GM12878 (cell line): Measurements from ENCODE around the gene GIMAP8. TPM values are rescaled to one million over a fixed set of nuclear protein-coding genes. Genes with fewer than 3 reads are reported as not detected.

Experiments
- ATAC-seq: fragments of 200-7000 bp; cut with Tn5 transposase; 3 replicates; pipeline ENCODE4 v1.9.1; 2020; ENCODE audit warnings: mild to moderate bottlenecking, moderate library complexity
- BruUV-seq: library from RNA; stranded (reverse); fragments of 400-500 nt; replicated peaks from 2 replicates; lab custom pipeline; 2021; lab: Mats Ljungman, UMichigan
- CTCF ChIA-PET: fragments of 300-600 bp; sonication (Branson Sonifier 250); formaldehyde crosslinking; extraction: SDS; loops from one replicate; lab custom pipeline; 2021; ENCODE audit warnings: inconsistent platforms; lab: Yijun Ruan, JAX
- POLR2A ChIA-PET: fragments of 350-600 bp; formaldehyde crosslinking; extraction: SDS; loops from one replicate; lab custom pipeline; 2021; ENCODE audit warnings: inconsistent platforms; lab: Charles Lee
- RAD21 ChIA-PET: fragments of 300-600 bp; sonication (Branson Sonifier 250); formaldehyde crosslinking; loops from one replicate; lab custom pipeline; 2023; ENCODE audit warnings: antibody characterized with exemption; ENCODE audit not compliant: unreplicated experiment; lab: Charles Lee
- SMC1A ChIA-PET: fragments of 300-600 bp; sonication (Branson Sonifier 250); formaldehyde crosslinking; loops from one replicate; lab custom pipeline; 2023; ENCODE audit not compliant: unreplicated experiment, uncharacterized antibody; lab: Charles Lee
- DNase-seq: peaks from one replicate; pipeline ENCODE4 v3.0.0-alpha.2; 2011; ENCODE audit warnings: low read depth, low spot score
- FAIRE-seq: peaks from 3 replicates; lab custom pipeline; 2011; peaks lifted over from hg19 to GRCh38; lab: Jason Lieb, UNC
- H2AFZ ChIP-seq: 2 replicates; pipeline ENCODE4 v1.6.0; 2011; ENCODE audit warnings: low read depth, low read length, control low read depth; ENCODE audit not compliant: control insufficient read depth
- H3K27ac ChIP-seq: 2 replicates; pipeline ENCODE4 v1.5.1; 2011; ENCODE audit warnings: control low read depth; ENCODE audit not compliant: control insufficient read depth, insufficient read depth
- H3K27me3 ChIP-seq, 2 experiments: replicated peaks in 1 of 2; 2 replicates each; pipeline versions ENCODE4 v1.6.0 to v1.6.1; 2011; ENCODE audit warnings: low read length in 1 of 2; ENCODE audit not compliant: control insufficient read depth in 2 of 2, insufficient read depth in 2 of 2
- H3K36me3 ChIP-seq, 2 experiments: 2 replicates each; pipeline ENCODE4 v1.5.1; 2011; ENCODE audit warnings: low read length in 1 of 2; ENCODE audit not compliant: control insufficient read depth in 2 of 2, insufficient read depth in 2 of 2
- H3K4me1 ChIP-seq: 2 replicates; pipeline ENCODE4 v1.6.1; 2011; ENCODE audit warnings: mild to moderate bottlenecking, low read length, moderate library complexity, mixed read lengths; ENCODE audit not compliant: control insufficient read depth, insufficient read depth
- H3K4me2 ChIP-seq: 2 replicates; pipeline ENCODE4 v1.6.0; 2011; ENCODE audit warnings: control low read depth; ENCODE audit not compliant: control insufficient read depth, insufficient read depth
- H3K4me3 ChIP-seq: fragments of 200-600 bp; sonication (generic); 2 replicates; pipeline ENCODE4 v1.5.1; 2016
- H3K79me2 ChIP-seq: 2 replicates; pipeline ENCODE4 v1.6.0; 2011; ENCODE audit warnings: low read length; ENCODE audit not compliant: control insufficient read depth, insufficient read depth
- H3K9ac ChIP-seq: 2 replicates; pipeline ENCODE4 v1.8.0; 2011; ENCODE audit warnings: low read length, control low read depth, mixed read lengths; ENCODE audit not compliant: control insufficient read depth, insufficient read depth
- H3K9me3 ChIP-seq: replicated peaks from 3 replicates; pipeline ENCODE4 v1.5.1; 2011; ENCODE audit warnings: mild to moderate bottlenecking, low read length; ENCODE audit not compliant: control insufficient read depth, insufficient read depth
- H4K20me1 ChIP-seq: 2 replicates; pipeline ENCODE4 v1.6.0; 2011; ENCODE audit not compliant: control insufficient read depth, insufficient read depth
- CEBPB ChIP-seq, 2 experiments: fragments of 150-350 bp in 1 of 2; IDR thresholded peaks; 2 replicates each; pipeline ENCODE4 v1.6.1; 2012 to 2014; ENCODE audit warnings: low read depth in 2 of 2, low read length in 2 of 2, borderline replicate concordance in 1 of 2, inconsistent platforms in 1 of 2
- EP300 ChIP-seq, 2 experiments: fragments of 150-350 bp in 1 of 2; IDR thresholded peaks; 2 replicates each; pipeline ENCODE4 v1.6.1; 2011 to 2012; ENCODE audit warnings: low read depth in 2 of 2, low read length in 2 of 2, borderline replicate concordance in 1 of 2, improper control_type of control experiment in 1 of 2, inconsistent platforms in 1 of 2; ENCODE audit not compliant: control insufficient read depth in 1 of 2
- IRF4 ChIP-seq: IDR thresholded peaks from 2 replicates; pipeline ENCODE4 v1.6.1; 2011; ENCODE audit warnings: low read depth, low read length
- JUND ChIP-seq: IDR thresholded peaks from 2 replicates; pipeline ENCODE4 v1.6.1; 2012; ENCODE audit warnings: low read depth, mild to moderate bottlenecking, low read length, improper control_type of control experiment, moderate library complexity
- KLF5 ChIP-seq: fragments of 450-650 bp; IDR thresholded peaks from 2 replicates; pipeline ENCODE4 v1.6.1; 2014; ENCODE audit warnings: mild to moderate bottlenecking; ENCODE audit not compliant: partially characterized antibody
- LARP7 ChIP-seq: fragments of 450-650 bp; IDR thresholded peaks from 2 replicates; pipeline ENCODE4 v1.6.1; 2017; ENCODE audit warnings: mild to moderate bottlenecking
- MTA3 ChIP-seq: IDR thresholded peaks from 2 replicates; pipeline ENCODE4 v1.6.1; 2012; ENCODE audit warnings: low read length, inconsistent platforms, borderline replicate concordance
- NBN ChIP-seq: fragments of 450-650 bp; IDR thresholded peaks from 2 replicates; pipeline ENCODE4 v1.6.1; 2016
- NFIC ChIP-seq: IDR thresholded peaks from 2 replicates; pipeline ENCODE4 v1.6.1; 2012; ENCODE audit warnings: low read depth, mild to moderate bottlenecking, inconsistent platforms, low read length, moderate library complexity
- NR2F1 ChIP-seq: fragments of 450-650 bp; conservative IDR thresholded peaks from 2 replicates; pipeline ENCODE4 v1.6.1; 2017; ENCODE audit warnings: mild to moderate bottlenecking
- RBBP5 ChIP-seq: fragments of 200-600 bp; sonication (generic); conservative IDR thresholded peaks from 2 replicates; pipeline ENCODE4 v1.6.1; 2016
- RUNX3 ChIP-seq: IDR thresholded peaks from 2 replicates; pipeline ENCODE4 v1.6.1; 2012; ENCODE audit warnings: low read length, inconsistent platforms
- SIN3A ChIP-seq: IDR thresholded peaks from 2 replicates; pipeline ENCODE4 v1.6.1; 2012; ENCODE audit warnings: low read depth, low read length, improper control_type of control experiment
- SP1 ChIP-seq: IDR thresholded peaks from one replicate; pipeline ENCODE4 v1.6.1; 2011; ENCODE audit warnings: low read depth, low read length
- SREBF2 ChIP-seq: IDR thresholded peaks from 2 replicates; pipeline ENCODE4 v1.6.1; 2012; ENCODE audit warnings: mild to moderate bottlenecking, low read length
- SRF ChIP-seq, 2 experiments: IDR thresholded peaks; 2 replicates each; pipeline ENCODE4 v1.6.1; 2011; ENCODE audit warnings: low read depth in 2 of 2, low read length in 2 of 2, mild to moderate bottlenecking in 1 of 2, moderate library complexity in 1 of 2
- SUPT20H ChIP-seq: IDR thresholded peaks from 2 replicates; pipeline ENCODE4 v1.6.1; 2011; ENCODE audit warnings: low read depth, mild to moderate bottlenecking, low read length, moderate library complexity, borderline replicate concordance; ENCODE audit not compliant: control insufficient read depth
- ZNF24 ChIP-seq: fragments of 450-650 bp; IDR thresholded peaks from 2 replicates; pipeline ENCODE4 v1.6.1; 2017; ENCODE audit warnings: antibody characterized with exemption, mild to moderate bottlenecking
- WGBS: methylation state at CpG from one replicate; pipeline ENCODE4 v1.1.6; 2016; ENCODE audit warnings: low lambda C conversion rate; ENCODE audit not compliant: insufficient replicate concordance, insufficient coverage; ENCODE audit errors: missing lambda C conversion rate; 5-methylcytosine and 5-hydroxymethylcytosine counted together
- in situ Hi-C: fragments of 300-500 bp; cut with MboI; formaldehyde crosslinking; loops from 9 replicates; pipeline ENCODE4 v1.14.3; 2018; ENCODE audit warnings: mixed read lengths
- intact Hi-C: fragments of 100-400 bp; cut with micrococcal nuclease; formaldehyde crosslinking; loops from one replicate; pipeline ENCODE4 v1.14.2; 2022; ENCODE audit not compliant: unreplicated experiment
- polyA plus RNA-seq, 11 experiments: library from polyadenylated mRNA; depleted of rRNA in 4 of 11; unstranded in 6 of 11; stranded (reverse) in 5 of 11; fragments of >200 nt; fragmentation: Nextera tagmentation in 4 of 11; fragmentation: Illumina TruSeq in 1 of 11; extraction: Ambion mirVana in 4 of 11; extraction: Trizol in 1 of 11; gene quantifications; 1 replicate in 1 of 11; 2 replicates in 10 of 11; pipeline versions ENCODE4 v1.2.1 to v1.2.3, GENCODE V29; 2011 to 2016; ENCODE audit warnings: inconsistent platforms in 2 of 11, missing spikeins in 2 of 11, low read depth in 1 of 11
- total RNA-seq, 4 experiments: library from RNA; depleted of rRNA in 3 of 4; stranded (reverse); fragments of >200 nt in 3 of 4; fragmentation: Illumina TruSeq in 1 of 4; extraction: Trizol in 1 of 4; gene quantifications; 2 replicates each; pipeline versions ENCODE4 v1.2.1 to v1.2.3, GENCODE V29; 2013 to 2021
- TF ChIP-seq, protein P1 (sequence below): fragments of 450-650 bp; formaldehyde crosslinking; IDR thresholded peaks from 2 replicates; pipeline ENCODE4 v1.4.0; 2020; ENCODE audit warnings: mild to moderate bottlenecking, moderate library complexity
- TF ChIP-seq, protein P2 (sequence below): IDR thresholded peaks from 2 replicates; pipeline ENCODE4 v1.6.1; 2012; ENCODE audit warnings: low read depth, low read length, improper control_type of control experiment

GIMAP8 gene
- total and polyA plus RNA-seq, 10 of the 15 experiments (the other 5 are each of a cell fraction or from before 2014, with no cell fraction given): 0.66 to 9.7 (median 4.7) TPM

DNA sequence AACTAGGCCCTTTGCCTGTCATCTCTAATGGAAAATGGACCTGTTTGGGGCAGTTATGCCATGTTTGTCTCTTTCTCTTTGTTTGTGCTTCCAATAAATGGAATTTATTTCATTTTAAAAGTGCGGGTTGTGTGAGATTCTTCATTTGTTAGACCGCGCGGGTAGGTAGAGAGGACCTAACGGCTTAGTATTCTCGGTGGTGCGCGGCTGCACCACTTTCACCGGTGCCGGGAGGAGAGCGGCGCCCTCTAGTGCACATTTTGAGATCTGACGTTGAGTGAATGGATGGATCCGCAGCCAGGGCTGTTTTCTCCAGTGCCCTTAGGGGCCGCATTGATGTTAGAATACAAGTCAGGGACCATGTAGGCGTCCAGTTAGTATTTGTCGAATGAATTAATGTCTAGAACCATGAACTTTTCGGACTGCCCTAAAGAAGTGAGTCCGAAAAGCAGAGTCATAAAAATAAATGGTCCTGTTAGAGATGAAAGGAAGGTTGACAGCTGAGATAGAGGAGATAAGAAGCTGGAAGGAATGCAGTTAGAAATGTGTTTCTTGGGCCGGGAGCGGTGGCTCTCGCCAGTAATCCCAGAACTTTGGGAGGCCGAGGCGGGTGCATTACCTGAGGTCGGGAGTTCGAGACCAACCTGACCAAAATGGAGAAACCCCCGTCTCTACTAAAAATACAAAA, 29.3 kb upstream of the GIMAP8 start:
- no TSS peak for BruUV-seq
- intact Hi-C loops: loop anchor here (1.0 kb wide), 3 partner anchors 41 to 135 kb away; no protein-coding TSS in a partner anchor
- WGBS: 14% methylated on average over 27 of the region's 27 CpGs
- Histone ChIP-seq H3K36me3 (no peaks in the 10 kb centered on the region), H2AFZ (peak overlapping the region; percentile 72), H3K27ac (no peak overlapping the region), H3K4me2 (peak overlapping the region; percentile 44; the same call in 1 of the 2 replicates), H4K20me1 (no peaks in the 10 kb centered on the region), H3K9ac (no peak overlapping the region; the same call in 1 of the 2 replicates), H3K4me1 (peaks cover 2% of the 10 kb centered on the region; the same call in 1 of the 2 replicates), H3K79me2 (no peaks in the 10 kb centered on the region), H3K4me3 (no peak overlapping the region), H3K27me3 (no peaks in the 10 kb centered on the region), H3K9me3 (no peaks in the 10 kb centered on the region)
- ATAC-seq (peak; percentile 100), FAIRE-seq (peak; percentile 57), DNase-seq (no peak)
- CTCF ChIA-PET: interaction anchor here (0.6 to 2.5 kb wide), 24 partner anchors 10 to 365 kb away, joined by 3 to 21 read pairs (median 4); partner anchors contain the start of gene REPIN1
- SMC1A ChIA-PET: interaction anchor here (0.6 to 2.0 kb wide), 11 partner anchors 8 to 68 kb away, joined by 3 to 11 read pairs (median 4); partner anchors contain the start of gene GIMAP8
- in situ Hi-C loops: loop anchor here (25.0 kb wide), 1 partner anchor 359 kb away; no protein-coding TSS in a partner anchor
- POLR2A ChIA-PET: interaction anchor here (0.8 kb wide), 1 partner anchor 43 kb away, joined by 4 read pairs; no protein-coding TSS in a partner anchor
- RAD21 ChIA-PET: interaction anchor here (1.0 to 1.8 kb wide), 7 partner anchors 12 to 135 kb away, joined by 3 to 14 read pairs (median 4); no protein-coding TSS in a partner anchor
- TF ChIP-seq SRF (IDR thresholded peaks at IDR 0.05; ENCODE audit: low read depth in 2 of 2, low read length in 2 of 2): 0 out of 4 replicates have a peak, but pooled peaks of 1 of the 2 experiments have one; percentile 5
- no peak for TF ChIP-seq SREBF2
- TF ChIP-seq NBN: peak; percentile 42; the same call in 1 of the 2 replicates
- TF ChIP-seq LARP7: 0 out of 2 replicates have a peak, but pooled peaks have one; percentile 60
- 0 out of 2 replicates have a peak, but pooled peaks have one; percentile 44 for TF ChIP-seq IRF4
- TF ChIP-seq RUNX3: 0 out of 2 replicates have a peak, but pooled peaks have one; percentile 23
- no peak for TF ChIP-seq CEBPB (IDR thresholded peaks at IDR 0.05; ENCODE audit: borderline replicate concordance in 1 of 2, low read depth in 2 of 2, low read length in 2 of 2)
- peak; percentile 8 for TF ChIP-seq SP1
- no peak for TF ChIP-seq SIN3A
- TF ChIP-seq, protein P1, sequence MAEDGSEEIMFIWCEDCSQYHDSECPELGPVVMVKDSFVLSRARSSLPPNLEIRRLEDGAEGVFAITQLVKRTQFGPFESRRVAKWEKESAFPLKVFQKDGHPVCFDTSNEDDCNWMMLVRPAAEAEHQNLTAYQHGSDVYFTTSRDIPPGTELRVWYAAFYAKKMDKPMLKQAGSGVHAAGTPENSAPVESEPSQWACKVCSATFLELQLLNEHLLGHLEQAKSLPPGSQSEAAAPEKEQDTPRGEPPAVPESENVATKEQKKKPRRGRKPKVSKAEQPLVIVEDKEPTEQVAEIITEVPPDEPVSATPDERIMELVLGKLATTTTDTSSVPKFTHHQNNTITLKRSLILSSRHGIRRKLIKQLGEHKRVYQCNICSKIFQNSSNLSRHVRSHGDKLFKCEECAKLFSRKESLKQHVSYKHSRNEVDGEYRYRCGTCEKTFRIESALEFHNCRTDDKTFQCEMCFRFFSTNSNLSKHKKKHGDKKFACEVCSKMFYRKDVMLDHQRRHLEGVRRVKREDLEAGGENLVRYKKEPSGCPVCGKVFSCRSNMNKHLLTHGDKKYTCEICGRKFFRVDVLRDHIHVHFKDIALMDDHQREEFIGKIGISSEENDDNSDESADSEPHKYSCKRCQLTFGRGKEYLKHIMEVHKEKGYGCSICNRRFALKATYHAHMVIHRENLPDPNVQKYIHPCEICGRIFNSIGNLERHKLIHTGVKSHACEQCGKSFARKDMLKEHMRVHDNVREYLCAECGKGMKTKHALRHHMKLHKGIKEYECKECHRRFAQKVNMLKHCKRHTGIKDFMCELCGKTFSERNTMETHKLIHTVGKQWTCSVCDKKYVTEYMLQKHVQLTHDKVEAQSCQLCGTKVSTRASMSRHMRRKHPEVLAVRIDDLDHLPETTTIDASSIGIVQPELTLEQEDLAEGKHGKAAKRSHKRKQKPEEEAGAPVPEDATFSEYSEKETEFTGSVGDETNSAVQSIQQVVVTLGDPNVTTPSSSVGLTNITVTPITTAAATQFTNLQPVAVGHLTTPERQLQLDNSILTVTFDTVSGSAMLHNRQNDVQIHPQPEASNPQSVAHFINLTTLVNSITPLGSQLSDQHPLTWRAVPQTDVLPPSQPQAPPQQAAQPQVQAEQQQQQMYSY: no peak
- TF ChIP-seq NFIC: no peak
- TF ChIP-seq RBBP5: no peak
- TF ChIP-seq MTA3: no peak
- no peak for TF ChIP-seq SUPT20H
- no peak for TF ChIP-seq JUND
- TF ChIP-seq ZNF24: no peak
- TF ChIP-seq KLF5: no peak
- TF ChIP-seq NR2F1: peak; percentile 54; the same call in 1 of the 2 replicates
- no peak for TF ChIP-seq EP300 (IDR thresholded peaks at IDR 0.05; ENCODE audit: borderline replicate concordance in 1 of 2, control insufficient read depth in 1 of 2, low read depth in 2 of 2, low read length in 2 of 2)
- TF ChIP-seq, protein P2, sequence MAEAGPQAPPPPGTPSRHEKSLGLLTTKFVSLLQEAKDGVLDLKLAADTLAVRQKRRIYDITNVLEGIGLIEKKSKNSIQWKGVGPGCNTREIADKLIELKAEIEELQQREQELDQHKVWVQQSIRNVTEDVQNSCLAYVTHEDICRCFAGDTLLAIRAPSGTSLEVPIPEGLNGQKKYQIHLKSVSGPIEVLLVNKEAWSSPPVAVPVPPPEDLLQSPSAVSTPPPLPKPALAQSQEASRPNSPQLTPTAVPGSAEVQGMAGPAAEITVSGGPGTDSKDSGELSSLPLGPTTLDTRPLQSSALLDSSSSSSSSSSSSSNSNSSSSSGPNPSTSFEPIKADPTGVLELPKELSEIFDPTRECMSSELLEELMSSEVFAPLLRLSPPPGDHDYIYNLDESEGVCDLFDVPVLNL: no peak
